Central memory CD4-positive, alpha-beta T cell (primary cell): Measurements from ENCODE around the gene TTC3.
"Not testable (repeated sequence)": the region's sequence is repeated elsewhere in the genome, so short reads cannot be mapped to it uniquely, and the experiment has no call there.

Experiments used
- DNase-seq: peaks from one replicate; pipeline ENCODE4 v3.0.0; 2022

TTC3 gene

DNA sequence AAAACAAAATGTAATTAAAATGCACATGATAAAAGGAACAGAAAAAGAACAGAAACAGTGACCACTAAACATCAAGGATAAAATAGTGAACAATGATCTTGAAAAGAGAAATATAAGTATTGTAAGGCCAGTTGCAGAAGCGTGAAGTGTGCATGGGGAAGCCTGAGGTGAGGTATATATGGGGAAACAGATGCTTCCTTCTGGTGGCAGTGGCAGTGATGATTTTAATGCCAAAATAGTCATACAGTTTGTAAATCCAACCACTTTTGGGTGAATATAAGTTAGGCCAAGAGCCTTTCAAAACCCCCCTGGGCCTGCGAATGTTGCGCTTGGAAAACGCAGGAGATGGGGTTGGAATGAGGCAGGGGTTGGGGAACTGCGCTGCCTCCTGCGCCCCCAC lies 27.3 kb downstream of the TTC3 start:
- no peak for DNase-seq

- no peak for DNase-seq
Measured at GRCh38 chr21:37101384-37101783, 28.3 kb downstream of the TTC3 start.

GRCh38 chr21:37102746-37103145 lies 29.7 kb downstream of the TTC3 start:
- DNase-seq: not testable (repeated sequence)

- no peak for DNase-seq
Measured at GRCh38 chr21:37106998-37107397, 33.9 kb downstream of the TTC3 start.

DNA sequence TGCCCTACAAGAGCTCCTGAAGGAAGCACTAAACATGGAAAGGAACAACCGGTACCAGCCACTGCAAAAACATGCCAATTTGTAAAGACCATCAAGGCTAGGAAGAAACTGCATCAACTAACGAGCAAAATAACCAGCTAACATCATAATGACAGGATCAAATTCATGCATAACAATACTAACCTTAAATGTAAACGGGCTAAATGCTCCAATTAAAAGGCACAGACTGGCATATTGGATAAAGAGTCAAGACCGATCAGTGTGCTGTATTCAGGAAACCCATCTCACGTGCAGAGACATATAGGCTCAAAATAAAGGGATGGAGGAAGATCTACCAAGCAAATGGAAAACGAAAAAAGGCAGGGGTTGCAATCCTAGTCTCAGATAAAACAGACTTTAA lies 38.0 kb downstream of the TTC3 start:
- DNase-seq: not testable (repeated sequence)

DNA sequence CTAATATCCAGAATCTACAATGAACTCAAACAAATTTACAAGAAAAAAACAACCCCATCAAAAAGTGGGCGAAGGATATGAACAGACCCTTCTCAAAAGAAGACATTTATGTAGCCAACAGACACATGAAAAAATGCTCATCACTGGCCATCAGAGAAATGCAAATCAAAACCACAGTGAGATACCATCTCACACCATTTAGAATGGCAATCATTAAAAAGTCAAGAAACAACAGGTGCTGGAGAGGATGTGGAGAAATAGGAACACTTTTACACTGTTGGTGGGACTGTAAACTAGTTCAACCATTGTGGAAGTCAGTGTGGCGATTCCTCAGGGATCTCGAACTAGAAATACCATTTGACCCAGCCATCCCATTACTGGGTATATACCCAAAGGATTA lies 41.2 kb downstream of the TTC3 start:
- DNase-seq: not testable (repeated sequence)

DNA sequence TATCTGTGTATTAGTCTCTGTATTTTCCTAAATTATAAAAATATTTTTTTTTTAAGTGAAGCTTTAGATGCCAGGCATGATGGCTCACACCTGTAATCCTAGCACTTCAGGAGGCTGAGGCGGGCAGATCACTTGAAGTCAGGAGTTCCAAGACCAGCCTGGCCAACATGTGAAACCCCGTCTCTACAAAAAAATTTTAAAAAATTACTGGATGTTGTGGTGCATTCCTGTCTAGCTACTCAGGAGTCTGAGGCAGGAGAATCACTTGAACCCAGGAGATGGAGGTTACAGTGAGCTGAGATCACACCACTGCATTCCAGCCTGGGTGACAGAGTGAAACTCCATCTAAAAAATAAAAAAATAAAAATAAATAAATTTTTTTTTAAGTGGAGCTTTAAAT lies 43.4 kb downstream of the TTC3 start:
- DNase-seq: not testable (repeated sequence)

DNA sequence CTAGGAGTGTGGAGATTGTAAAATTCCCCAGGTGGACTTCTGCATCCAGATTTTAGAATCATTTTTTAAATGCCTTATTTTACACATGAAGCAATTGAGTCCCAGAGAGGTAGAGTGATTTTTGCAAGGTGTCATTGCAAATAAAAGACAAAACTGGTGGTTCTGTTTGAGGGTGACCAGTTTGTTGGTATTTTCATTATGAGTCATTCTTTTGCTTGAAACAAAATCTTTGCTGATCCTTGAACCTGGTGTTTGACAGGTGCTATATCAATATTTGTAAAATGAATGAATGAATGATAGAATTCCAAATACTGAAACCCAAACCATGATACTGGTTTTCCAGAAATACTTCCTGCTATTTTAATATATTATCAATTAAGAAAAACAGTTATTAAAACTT lies 44.1 kb downstream of the TTC3 start:
- DNase-seq: no peak

DNA sequence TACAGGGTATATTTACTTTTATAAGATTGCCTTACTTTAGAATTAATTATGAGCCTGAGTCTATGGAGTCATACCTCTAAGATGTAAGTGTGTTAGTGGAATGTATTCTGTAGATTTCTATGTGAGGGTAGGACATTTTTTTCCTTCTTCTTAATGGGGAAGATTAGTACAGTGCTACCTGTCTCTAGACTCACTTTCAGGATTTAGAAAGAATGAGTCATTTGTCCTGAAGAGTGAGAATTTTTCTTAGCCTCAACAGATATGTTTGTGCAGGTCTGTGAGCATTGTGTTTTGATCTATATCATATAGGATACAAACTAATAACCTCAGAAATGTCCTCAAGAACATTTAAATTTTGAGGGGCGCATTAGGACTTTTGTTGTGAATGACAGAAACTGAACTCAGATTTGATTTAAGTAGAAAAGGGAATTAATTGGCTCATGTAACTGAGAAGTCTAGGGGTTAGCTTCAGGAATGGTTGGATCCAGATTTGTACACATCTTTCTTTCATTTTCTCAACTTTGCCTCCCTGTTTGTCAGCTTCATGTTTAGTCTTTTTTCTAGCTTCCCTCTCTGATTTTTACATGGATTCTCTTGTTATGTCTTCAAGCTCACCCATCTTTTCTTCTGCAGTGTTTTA lies 45.3 kb downstream of the TTC3 start:
- DNase-seq: no peak

DNA sequence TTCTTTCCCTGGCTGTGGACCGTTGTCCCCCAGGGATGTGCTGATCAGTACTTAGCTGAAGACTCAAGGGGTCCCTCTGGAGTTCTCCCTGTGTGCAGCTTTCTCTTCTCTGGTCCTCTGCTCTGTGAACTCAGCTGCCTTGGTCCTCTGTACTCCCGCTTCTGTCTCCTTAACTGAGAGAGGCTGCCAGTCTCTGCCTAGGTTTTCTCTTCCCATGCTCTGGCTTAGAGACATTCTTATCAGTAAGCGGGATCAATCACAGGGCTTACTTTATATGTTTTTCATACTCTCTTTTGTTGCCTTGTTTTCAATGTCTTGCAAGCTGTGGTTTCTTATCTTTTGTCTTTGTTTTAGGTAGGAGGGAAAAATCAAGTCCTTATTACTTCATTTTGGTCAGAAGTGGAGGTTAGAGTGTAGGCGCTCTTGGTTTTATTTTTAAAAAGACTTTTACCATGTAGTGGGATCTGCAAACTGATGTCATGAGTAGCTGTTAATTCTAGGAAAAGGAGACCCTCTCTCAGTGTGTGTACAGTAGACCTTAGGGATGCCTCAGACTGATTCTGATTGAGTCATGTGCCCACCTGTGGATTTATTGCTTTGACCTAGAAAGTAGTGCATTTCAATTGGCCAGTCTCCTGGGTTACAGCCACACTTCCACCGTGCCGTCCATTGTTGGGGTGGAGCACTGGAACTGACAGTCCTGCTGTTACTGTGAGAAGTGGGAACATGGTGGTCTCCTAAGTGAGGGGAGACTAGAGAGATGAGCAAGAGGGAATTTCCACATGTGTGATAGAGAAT lies 46.6 kb downstream of the TTC3 start:
- no peak for DNase-seq

- no peak for DNase-seq
Measured at GRCh38 chr21:37128076-37128475, 55.0 kb downstream of the TTC3 start.

- DNase-seq: no peak
Measured at GRCh38 chr21:37130971-37131370, 57.9 kb downstream of the TTC3 start.

- DNase-seq: no peak
Measured at GRCh38 chr21:37136261-37136660, 63.2 kb downstream of the TTC3 start.

GRCh38 chr21:37136744-37137143 lies 63.7 kb downstream of the TTC3 start:
- no peak for DNase-seq

DNA sequence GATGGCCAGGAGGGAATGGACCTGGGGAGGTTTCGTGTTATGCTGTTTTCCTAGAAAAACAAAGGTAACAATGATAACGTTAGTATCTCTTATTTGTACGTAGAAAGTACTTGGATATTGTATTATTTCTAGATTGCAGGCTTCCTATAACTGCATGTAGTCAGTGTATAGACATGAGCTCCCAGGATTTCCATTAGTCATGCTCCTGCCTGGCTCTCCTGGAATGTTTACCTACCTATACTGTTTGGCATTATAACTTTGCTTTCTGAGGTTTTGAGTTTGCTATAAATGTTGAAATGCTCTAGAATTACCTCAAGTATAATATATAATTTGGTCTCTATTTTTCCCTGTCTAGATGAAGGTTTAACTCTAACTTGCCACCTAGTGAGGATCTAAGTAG lies 66.1 kb downstream of the TTC3 start:
- no peak for DNase-seq

DNA sequence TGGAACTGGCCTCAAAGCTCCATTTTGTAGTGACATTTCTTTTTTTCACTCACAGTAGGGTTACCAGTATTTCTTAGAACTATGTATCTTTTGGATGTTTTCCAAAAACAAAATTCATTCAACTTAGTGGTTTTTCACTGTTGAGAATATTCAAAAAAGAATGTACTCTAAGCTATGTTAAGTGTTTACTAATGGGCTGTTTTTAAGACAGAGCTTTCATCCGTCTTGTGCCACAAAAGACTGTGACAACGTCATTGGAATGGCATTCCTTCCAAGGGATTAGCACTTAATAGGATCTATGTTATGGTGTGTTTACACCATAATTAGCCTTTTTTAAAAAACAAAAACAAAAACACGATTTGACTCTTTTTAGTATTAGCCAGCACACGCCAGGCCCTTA lies 66.8 kb downstream of the TTC3 start:
- no peak for DNase-seq

DNA sequence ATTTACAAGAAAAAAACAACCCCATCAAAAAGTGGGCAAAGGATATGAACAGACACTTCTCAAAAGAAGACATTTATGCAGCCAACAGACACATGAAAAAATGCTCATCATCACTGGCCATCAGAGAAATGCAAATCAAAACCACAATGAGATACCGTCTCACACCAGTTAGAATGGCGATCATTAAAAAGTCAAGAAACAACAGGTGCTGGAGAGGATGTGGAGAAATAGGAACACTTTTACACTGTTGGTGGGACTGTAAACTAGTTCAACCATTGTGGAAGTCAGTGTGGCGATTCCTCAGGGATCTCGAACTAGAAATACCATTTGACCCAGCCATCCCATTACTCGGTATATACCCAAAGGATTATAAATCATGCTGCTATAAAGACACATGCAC lies 70.3 kb downstream of the TTC3 start:
- not testable (repeated sequence) for DNase-seq

GRCh38 chr21:37145635-37146111 lies 72.6 kb downstream of the TTC3 start:
- no peak for DNase-seq

GRCh38 chr21:37146320-37147235 lies 73.5 kb downstream of the TTC3 start:
- no peak for DNase-seq

DNA sequence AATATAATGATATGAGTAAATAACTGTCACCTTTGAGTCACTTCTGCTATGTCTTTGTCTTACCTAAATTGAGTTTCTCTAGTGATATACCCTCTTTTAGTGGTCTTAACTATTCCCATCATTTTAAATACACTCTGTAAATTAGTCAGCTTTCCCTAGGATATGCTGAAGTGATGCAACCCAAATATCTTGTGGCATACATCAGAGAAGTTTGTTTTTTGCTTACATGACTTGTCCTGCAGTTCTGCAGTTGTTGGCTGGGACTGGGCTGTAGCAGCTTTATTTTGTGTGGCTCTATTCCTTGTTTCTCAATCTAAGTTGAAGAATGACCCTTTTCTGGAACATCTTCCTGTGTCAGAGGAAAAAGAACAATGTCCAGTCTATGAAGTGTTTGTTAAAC lies 76.4 kb downstream of the TTC3 start:
- DNase-seq: no peak

- no peak for DNase-seq
Measured at GRCh38 chr21:37153196-37153934, 80.3 kb downstream of the TTC3 start.

DNA sequence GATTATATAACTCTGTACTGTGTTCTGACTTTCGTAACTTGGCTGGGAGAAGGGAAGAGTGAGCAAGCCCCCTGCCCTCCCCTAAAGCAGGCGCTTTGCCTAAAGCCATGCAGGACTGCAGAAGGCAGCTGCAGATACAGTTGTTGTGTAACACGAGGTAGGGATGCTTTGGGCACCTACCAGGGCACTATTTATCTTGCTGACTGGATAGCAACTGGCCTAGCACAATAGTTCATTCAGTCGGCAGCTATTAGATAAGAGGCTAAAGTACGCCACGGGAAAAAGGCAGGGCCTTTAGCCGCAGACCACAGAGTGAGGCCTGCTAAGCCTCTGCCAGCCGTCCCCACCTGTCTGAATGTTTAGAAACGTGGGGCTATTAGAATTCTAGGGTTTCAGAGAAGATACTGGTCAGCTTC lies 80.9 kb downstream of the TTC3 start:
- no peak for DNase-seq

DNA sequence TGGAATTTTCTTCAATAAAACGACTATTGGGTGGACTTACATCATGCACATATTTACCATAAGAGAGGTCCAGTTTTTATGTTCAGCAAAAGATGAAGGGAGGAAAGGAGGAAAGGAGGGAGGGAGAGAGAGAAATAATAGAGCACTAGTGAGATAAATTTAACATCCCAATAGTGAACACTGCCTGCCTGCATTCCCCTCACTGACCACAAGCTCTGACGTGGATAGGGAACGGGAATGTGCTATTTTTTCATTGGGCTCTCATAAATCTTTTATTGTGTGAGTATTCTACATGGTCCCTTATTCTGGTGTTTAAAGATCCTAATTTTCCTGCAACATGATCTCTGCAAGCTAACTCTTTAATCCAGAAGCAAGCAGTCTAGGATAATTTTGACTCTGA lies 82.1 kb downstream of the TTC3 start:
- no peak for DNase-seq
